ENCODE measurements around the gene GLO1.

DNA sequence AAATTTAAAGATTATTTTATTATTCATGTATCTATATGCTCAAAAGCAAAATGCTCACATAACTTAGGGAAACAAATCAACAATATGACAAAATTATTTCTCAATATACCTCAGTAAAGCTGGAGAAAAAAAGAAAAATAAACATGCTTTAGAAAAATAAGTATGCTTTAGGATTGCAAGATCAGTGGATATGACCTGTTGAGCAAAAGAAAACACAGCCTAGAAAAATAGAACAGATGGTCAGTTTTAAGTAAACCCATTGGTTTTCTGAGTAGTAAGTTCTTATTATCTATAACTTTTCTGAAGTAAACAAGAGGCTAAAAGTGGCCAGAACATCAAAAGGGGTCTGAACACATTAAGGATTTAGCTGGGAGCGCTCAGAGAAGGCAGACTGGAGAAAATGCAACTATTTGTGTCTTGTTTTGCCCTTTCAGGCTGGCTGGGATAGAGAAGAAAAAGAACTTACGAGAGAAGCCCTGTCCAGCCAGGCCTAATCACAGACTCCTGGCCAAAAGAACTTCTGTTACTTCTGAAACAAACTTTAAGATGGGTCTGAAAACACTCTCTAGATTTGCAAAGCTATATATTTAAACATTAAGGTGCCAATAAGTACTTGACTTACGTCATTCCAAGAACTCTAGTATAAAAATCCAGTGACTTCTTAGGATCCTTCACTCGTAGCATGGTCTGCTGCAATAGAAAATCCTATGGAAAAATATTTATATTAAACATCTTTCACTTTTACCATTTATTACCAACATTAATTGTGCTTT lies 16.5 kb downstream of the GLO1 start:
- TF ChIP-seq CTCF (conservative IDR thresholded peaks at IDR 0.05) = no peak
- TF ChIP-seq ZFX (IDR thresholded peaks at IDR 0.05) = no peak
